HEK293T (cell line): ENCODE measurements around the gene SHPK.

Source experiments
- CTCF ChIA-PET: fragments of 350-600 bp; formaldehyde crosslinking; extraction: SDS; loops from one replicate; lab custom pipeline; 2021; ENCODE audit warnings: antibody characterized with exemption, inconsistent platforms; lab: Yijun Ruan, JAX
- POLR2A ChIA-PET: fragments of 350-600 bp; formaldehyde crosslinking; extraction: SDS; loops from one replicate; lab custom pipeline; 2020; ENCODE audit warnings: antibody characterized with exemption, inconsistent platforms; lab: Yijun Ruan, JAX
- DNase-seq: peaks from one replicate; pipeline ENCODE4 v3.0.0; 2012; ENCODE audit warnings: mixed read lengths; ENCODE audit errors: extremely low spot score
- ARNT ChIP-seq: fragments of 450-650 bp; IDR thresholded peaks from 2 replicates; pipeline ENCODE4 v1.6.1; 2017; ENCODE audit warnings: mild to moderate bottlenecking
- BHLHE40 ChIP-seq: fragments of 450-650 bp; IDR thresholded peaks from 2 replicates; pipeline ENCODE4 v1.6.1; 2016; ENCODE audit warnings: mild to moderate bottlenecking, moderate library complexity, borderline replicate concordance
- CTBP1 ChIP-seq: fragments of 450-650 bp; IDR thresholded peaks from 2 replicates; pipeline ENCODE4 v1.6.1; 2016; ENCODE audit warnings: borderline replicate concordance
- ELF4 ChIP-seq: fragments of 450-650 bp; IDR thresholded peaks from 2 replicates; pipeline ENCODE4 v1.6.1; 2017; ENCODE audit warnings: antibody characterized with exemption
- FOXA1 ChIP-seq: fragments of 450-650 bp; IDR thresholded peaks from 2 replicates; pipeline ENCODE4 v1.6.1; 2016; ENCODE audit warnings: mild to moderate bottlenecking
- FOXK2 ChIP-seq: fragments of 450-650 bp; IDR thresholded peaks from 2 replicates; pipeline ENCODE4 v1.6.1; 2016; ENCODE audit warnings: mild to moderate bottlenecking
- FOXM1 ChIP-seq: fragments of 450-650 bp; IDR thresholded peaks from 2 replicates; pipeline ENCODE4 v1.6.1; 2017; ENCODE audit warnings: mild to moderate bottlenecking, borderline replicate concordance
- HDGF ChIP-seq: fragments of 450-650 bp; IDR thresholded peaks from 2 replicates; pipeline ENCODE4 v1.6.1; 2017; ENCODE audit warnings: antibody characterized with exemption, borderline replicate concordance
- L3MBTL2 ChIP-seq: fragments of 450-650 bp; conservative IDR thresholded peaks from 2 replicates; pipeline ENCODE4 v1.6.1; 2016; ENCODE audit warnings: mild to moderate bottlenecking
- LEF1 ChIP-seq: fragments of 450-650 bp; IDR thresholded peaks from 2 replicates; pipeline ENCODE4 v1.6.1; 2017; ENCODE audit warnings: mild to moderate bottlenecking, borderline replicate concordance
- NFRKB ChIP-seq: fragments of 450-650 bp; IDR thresholded peaks from 2 replicates; pipeline ENCODE4 v1.6.1; 2016; ENCODE audit warnings: mild to moderate bottlenecking, moderate library complexity
- SP1 ChIP-seq: fragments of 450-650 bp; IDR thresholded peaks from 2 replicates; pipeline ENCODE4 v1.6.1; 2017
- SUZ12 ChIP-seq: fragments of 450-650 bp; IDR thresholded peaks from 2 replicates; pipeline ENCODE4 v1.6.1; 2016; ENCODE audit warnings: mild to moderate bottlenecking
- TARDBP ChIP-seq: fragments of 450-650 bp; IDR thresholded peaks from 2 replicates; pipeline ENCODE4 v1.6.1; 2016
- ZNF384 ChIP-seq: fragments of 450-650 bp; IDR thresholded peaks from 2 replicates; pipeline ENCODE4 v1.6.1; 2016
- TF ChIP-seq, protein P1 (sequence below): fragments of 450-650 bp; IDR thresholded peaks from 2 replicates; pipeline ENCODE4 v1.6.1; 2016

Gene SHPK

GRCh38 chr17:3636154-3636907 is at the start of gene SHPK, which contains the start of gene CTNS:
TSS of gene SHPK (minus strand) at chr17:3636250. CDS start at chr17:3636219, 31 bp downstream.
TSS of gene CTNS (plus strand) at chr17:3636760. CDS start at chr17:3640207, 3,447 bp downstream.
- DNase-seq = peak; percentile 98
- ChIA-PET CTCF (interaction anchor here (1.0 kb wide), 2 partner anchors 10 to 46 kb away, joined by 3 read pairs; no protein-coding TSS in a partner anchor), POLR2A (interaction anchor here (0.6 to 1.9 kb wide), 7 partner anchors 12 to 1044 kb away, joined by 3 to 17 read pairs (median 3); partner anchors contain the start of genes EMC6, HASPIN and TAX1BP3)
- no peak; the same call in none of the 2 replicates for TF ChIP-seq ELF4
- no peak for TF ChIP-seq FOXK2
- TF ChIP-seq SUZ12 = no peak
- 0 out of 2 replicates have a peak, but pooled peaks have one; percentile 23 for TF ChIP-seq HDGF
- TF ChIP-seq, protein P1, sequence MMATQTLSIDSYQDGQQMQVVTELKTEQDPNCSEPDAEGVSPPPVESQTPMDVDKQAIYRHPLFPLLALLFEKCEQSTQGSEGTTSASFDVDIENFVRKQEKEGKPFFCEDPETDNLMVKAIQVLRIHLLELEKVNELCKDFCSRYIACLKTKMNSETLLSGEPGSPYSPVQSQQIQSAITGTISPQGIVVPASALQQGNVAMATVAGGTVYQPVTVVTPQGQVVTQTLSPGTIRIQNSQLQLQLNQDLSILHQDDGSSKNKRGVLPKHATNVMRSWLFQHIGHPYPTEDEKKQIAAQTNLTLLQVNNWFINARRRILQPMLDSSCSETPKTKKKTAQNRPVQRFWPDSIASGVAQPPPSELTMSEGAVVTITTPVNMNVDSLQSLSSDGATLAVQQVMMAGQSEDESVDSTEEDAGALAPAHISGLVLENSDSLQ = peak; percentile 98
- no peak for TF ChIP-seq CTBP1
- peak; percentile 93 for TF ChIP-seq L3MBTL2
- TF ChIP-seq LEF1 = no peak
- TF ChIP-seq ZNF384 = no peak
- no peak for TF ChIP-seq NFRKB
- no peak for TF ChIP-seq FOXM1
- no peak for TF ChIP-seq ARNT
- no peak; the same call in none of the 2 replicates for TF ChIP-seq SP1
- no peak for TF ChIP-seq FOXA1
- TF ChIP-seq TARDBP = no peak
- no peak for TF ChIP-seq BHLHE40

GRCh38 chr17:3685174-3685573 is 49.1 kb upstream of the SHPK start:
- TF ChIP-seq L3MBTL2 (no peak), CTBP1 (no peak), FOXK2 (no peak), NFRKB (no peak), SUZ12 (no peak), FOXM1 (no peak), ZNF384 (no peak), LEF1 (no peak), FOXA1 (no peak), TARDBP (no peak)
- DNase-seq = no peak
- ChIA-PET CTCF (no interaction called here), POLR2A (no interaction called here)

GRCh38 chr17:3683054-3683511 is 47.0 kb upstream of the SHPK start:
- POLR2A ChIA-PET = no interaction called here
- CTCF ChIA-PET = interaction anchor here (0.6 to 1.5 kb wide), 10 partner anchors 8 to 1193 kb away, joined by 3 to 6 read pairs (median 3); partner anchors contain the start of genes CTNS, SHPK and TRPV1
- TF ChIP-seq ARNT (no peak), ZNF384 (no peak), TARDBP (no peak), CTBP1 (no peak), SP1 (no peak), LEF1 (no peak), FOXA1 (no peak), FOXK2 (no peak), BHLHE40 (no peak), ELF4 (no peak), HDGF (no peak), L3MBTL2 (no peak), SUZ12 (no peak)
- peak; percentile 80 for DNase-seq

- CTCF ChIA-PET = interaction anchor here (0.8 to 1.5 kb wide), 4 partner anchors 8 to 73 kb away, joined by 3 to 6 read pairs (median 4); partner anchors contain the start of gene TRPV1
- POLR2A ChIA-PET = no interaction called here
- no peak for DNase-seq
- no peak for TF ChIP-seq LEF1
- TF ChIP-seq, protein P1 = no peak
- no peak for TF ChIP-seq HDGF
- no peak for TF ChIP-seq ARNT
- no peak for TF ChIP-seq SP1
- TF ChIP-seq L3MBTL2 = no peak
- no peak for TF ChIP-seq NFRKB
- no peak for TF ChIP-seq BHLHE40
- TF ChIP-seq FOXM1 = no peak
- TF ChIP-seq TARDBP = no peak
- no peak for TF ChIP-seq CTBP1
- no peak for TF ChIP-seq FOXK2
- no peak for TF ChIP-seq ELF4
- TF ChIP-seq SUZ12 = no peak
- no peak for TF ChIP-seq ZNF384
- no peak for TF ChIP-seq FOXA1
These were observed 46.0 kb upstream of the SHPK start for GRCh38 chr17:3682033-3682432.

DNA sequence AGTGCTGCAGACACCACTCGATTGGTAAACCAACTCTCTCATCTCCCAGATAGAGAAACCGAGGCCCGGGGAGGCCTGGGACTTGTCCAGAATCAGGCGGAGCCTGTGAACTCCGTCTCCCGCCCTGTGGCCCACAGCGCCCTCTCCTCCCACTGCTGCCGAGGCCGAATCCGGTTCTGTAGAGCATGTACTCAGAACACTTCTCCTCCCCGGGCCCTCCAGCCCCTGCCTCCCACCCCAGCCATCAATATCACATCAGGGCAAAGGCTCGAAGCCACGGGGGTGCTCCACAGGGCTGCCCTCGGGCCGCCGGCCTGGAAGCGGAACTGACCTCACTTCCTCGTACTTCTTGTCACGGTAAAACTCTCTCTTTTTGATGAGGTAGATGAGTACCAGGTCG is 45.5 kb upstream of the SHPK start:
- ChIA-PET POLR2A (no interaction called here), CTCF (no interaction called here)
- no peak for TF ChIP-seq FOXA1
- DNase-seq = no peak

GRCh38 chr17:3681057-3681456 is 45.0 kb upstream of the SHPK start:
- TF ChIP-seq LEF1 = no peak
- no peak for TF ChIP-seq ARNT
- TF ChIP-seq ZNF384 = no peak
- TF ChIP-seq FOXK2 = no peak
- TF ChIP-seq ELF4 = no peak
- no peak for TF ChIP-seq BHLHE40
- TF ChIP-seq FOXM1 = no peak
- TF ChIP-seq SUZ12 = no peak
- no peak for DNase-seq
- POLR2A ChIA-PET = no interaction called here
- CTCF ChIA-PET = no interaction called here
